A673 (cell line): ENCODE data around the gene HECW1.

ENCODE experiments used
- CTCF ChIP-seq: fragments of 300-800, 200-600 bp; sonication (generic); conservative IDR thresholded peaks from 2 replicates; pipeline ENCODE4 v1.5.1; 2017; ENCODE audit warnings: low read depth, mild to moderate bottlenecking, antibody characterized with exemption, low read length, moderate library complexity, mixed read lengths
- EZH2 ChIP-seq: fragments of 200-600 bp; sonication (generic); IDR thresholded peaks from 2 replicates; pipeline ENCODE4 v1.6.1; 2017; ENCODE audit warnings: borderline replicate concordance, low read depth, mild to moderate bottlenecking, mixed read lengths, antibody characterized with exemption, low read length; ENCODE audit not compliant: poor library complexity, severe bottlenecking

GRCh38 chr7:43211286-43211685 is 98.8 kb downstream of the HECW1 start:
- TF ChIP-seq CTCF (no peak), EZH2 (no peak)
